HepG2 (cell line): ENCODE data around the gene ZNF605. TPM values are rescaled to one million over a fixed set of nuclear protein-coding genes. Genes with fewer than 3 reads are reported as not detected.
A peak's percentile ranks its signal among the peaks of the same experiment; 100 is the strongest.

Source experiments
- ATAC-seq: fragments of 200-7000 bp; cut with Tn5 transposase; 3 replicates; pipeline ENCODE4 v1.9.1; 2020; ENCODE audit warnings: mild to moderate bottlenecking, moderate library complexity
- BruUV-seq: library from RNA; stranded (reverse); fragments of 400-500 nt; replicated peaks from 2 replicates; lab custom pipeline; 2021; lab: Mats Ljungman, UMichigan
- CTCF ChIA-PET: fragments of 300-600 bp; formaldehyde crosslinking; extraction: SDS; loops from one replicate; lab custom pipeline; 2021; ENCODE audit warnings: low total read pairs, inconsistent platforms, low intra/inter-chr PET ratio; lab: Yijun Ruan, JAX
- POLR2A ChIA-PET: fragments of 350-600 bp; sonication (Branson Sonifier 250); formaldehyde crosslinking; loops from one replicate; lab custom pipeline; 2020; ENCODE audit warnings: antibody characterized with exemption, inconsistent platforms; lab: Yijun Ruan, JAX
- DNase-seq: peaks from one replicate; pipeline ENCODE4 v3.0.0-alpha.2; 2015; ENCODE audit warnings: low spot score
- FAIRE-seq: peaks from 3 replicates; lab custom pipeline; 2011; peaks lifted over from hg19 to GRCh38; lab: Jason Lieb, UNC
- H2AFZ ChIP-seq: one replicate; pipeline ENCODE4 v1.6.1; 2011; ENCODE audit warnings: low read length, inconsistent platforms
- H3K27ac ChIP-seq: fragments of 300-600 bp; 3 replicates; pipeline ENCODE4 v1.8.0; 2011; ENCODE audit warnings: mixed run types, mild to moderate bottlenecking, mixed read lengths, low read length, inconsistent platforms; ENCODE audit not compliant: insufficient read depth; ENCODE audit errors: extremely low read length
- H3K27me3 ChIP-seq, 2 experiments: fragments of 200-600 bp in 1 of 2; 2 replicates in 1 of 2; 3 replicates in 1 of 2; pipeline versions ENCODE4 v1.6.0 to v1.8.0; 2011; ENCODE audit warnings: low read length in 2 of 2, mild to moderate bottlenecking in 2 of 2, moderate library complexity in 2 of 2, inconsistent platforms in 1 of 2; ENCODE audit not compliant: insufficient read depth in 2 of 2, control insufficient read depth in 1 of 2
- H3K36me3 ChIP-seq, 2 experiments: fragments of 200-600 bp in 1 of 2; replicated peaks in 1 of 2; 2 replicates in 1 of 2; 3 replicates in 1 of 2; pipeline versions ENCODE4 v1.5.1 to v1.8.0; 2011; ENCODE audit warnings: low read length in 2 of 2, inconsistent platforms in 1 of 2; ENCODE audit not compliant: insufficient read depth in 2 of 2, control insufficient read depth in 1 of 2
- H3K4me1 ChIP-seq: 2 replicates; pipeline ENCODE4 v1.5.1; 2012; ENCODE audit warnings: low read length, inconsistent platforms; ENCODE audit not compliant: insufficient read depth
- H3K4me2 ChIP-seq: 2 replicates; pipeline ENCODE4 v1.6.0; 2011; ENCODE audit warnings: low read depth, low read length, inconsistent platforms
- H3K4me3 ChIP-seq, 3 experiments: fragments of 200-600 bp in 1 of 3; sonication (generic), shearing (Covaris generic) in 1 of 3; replicated peaks in 1 of 3; 2 replicates each; pipeline ENCODE4 v1.5.1; 2011 to 2016; ENCODE audit warnings: low read length in 3 of 3, inconsistent platforms in 2 of 3, low read depth in 2 of 3, mild to moderate bottlenecking in 2 of 3, control low read depth in 1 of 3, mixed read lengths in 1 of 3; ENCODE audit not compliant: insufficient read depth in 1 of 3
- H3K79me2 ChIP-seq: one replicate; pipeline ENCODE4 v1.6.1; 2011; ENCODE audit warnings: low read length, inconsistent platforms; ENCODE audit not compliant: insufficient read depth
- H3K9ac ChIP-seq: 2 replicates; pipeline ENCODE4 v1.6.0; 2011; ENCODE audit warnings: mild to moderate bottlenecking, low read depth, low read length, inconsistent platforms; ENCODE audit not compliant: insufficient read depth
- H3K9me3 ChIP-seq: 2 replicates; pipeline ENCODE4 v1.5.1; 2012; ENCODE audit warnings: mild to moderate bottlenecking, low read length
- H4K20me1 ChIP-seq: 2 replicates; pipeline ENCODE4 v1.6.0; 2011; ENCODE audit warnings: inconsistent platforms, mild to moderate bottlenecking, low read length, moderate library complexity; ENCODE audit not compliant: insufficient read depth
- ARID5B ChIP-seq: IDR thresholded peaks from 2 replicates; pipeline ENCODE4 v1.4.0; 2020; ENCODE audit warnings: mild to moderate bottlenecking, missing genetic modification reagents
- FOXP4 ChIP-seq: sonication (generic); formaldehyde crosslinking; IDR thresholded peaks from 2 replicates; pipeline ENCODE4 v1.4.0; 2020; ENCODE audit warnings: missing genetic modification reagents
- MAX ChIP-seq: IDR thresholded peaks from 2 replicates; pipeline ENCODE4 v1.6.1; 2012; ENCODE audit warnings: inconsistent platforms
- POLR2A ChIP-seq, 2 experiments: IDR thresholded peaks; 2 replicates each; pipeline ENCODE4 v1.6.1; 2011; ENCODE audit warnings: low read depth in 2 of 2, low read length in 2 of 2, mild to moderate bottlenecking in 1 of 2, moderate library complexity in 1 of 2; ENCODE audit not compliant: insufficient read depth in 1 of 2
- POLR2AphosphoS5 ChIP-seq: IDR thresholded peaks from 2 replicates; pipeline ENCODE4 v1.6.1; 2012; ENCODE audit warnings: low read depth, low read length
- SALL2 ChIP-seq: sonication (generic); formaldehyde crosslinking; IDR thresholded peaks from 2 replicates; pipeline ENCODE4 v1.8.1; 2023; ENCODE audit warnings: mild to moderate bottlenecking, missing genetic modification reagents, inconsistent platforms
- ZBTB1 ChIP-seq: sonication (generic); formaldehyde crosslinking; IDR thresholded peaks from 2 replicates; pipeline ENCODE4 v1.4.0; 2020; ENCODE audit warnings: missing genetic modification reagents, borderline replicate concordance
- ZNF614 ChIP-seq: IDR thresholded peaks from 2 replicates; pipeline ENCODE4 v1.6.1; 2018; ENCODE audit warnings: missing biosample characterization, missing genetic modification reagents, inconsistent platforms, borderline replicate concordance
- ZNF891 ChIP-seq: sonication (generic); formaldehyde crosslinking; IDR thresholded peaks from 2 replicates; pipeline ENCODE4 v1.5.0; 2020; ENCODE audit warnings: mild to moderate bottlenecking, missing genetic modification reagents
- WGBS: methylation state at CpG from one replicate; pipeline ENCODE4 v1.1.6; 2017; ENCODE audit warnings: low lambda C conversion rate; 5-methylcytosine and 5-hydroxymethylcytosine counted together
- in situ Hi-C: cut with HindIII; loops from 2 replicates; pipeline ENCODE4 v1.10.0; 2017; ENCODE audit warnings: low pct_unique_long_range_greater_than_20kb; ENCODE audit not compliant: extremely low pct_ligation_motif_present
- intact Hi-C: fragments of 100-400 bp; cut with micrococcal nuclease; formaldehyde crosslinking; loops from one replicate; pipeline ENCODE4 v1.10.0; 2022; ENCODE audit not compliant: unreplicated experiment
- polyA plus RNA-seq, 8 experiments: library from polyadenylated mRNA; depleted of rRNA in 3 of 8; stranded (reverse) in 7 of 8; unstranded in 1 of 8; fragments of >200 nt; fragmentation: Illumina TruSeq in 4 of 8; extraction: Trizol in 4 of 8; gene quantifications; 2 replicates each; pipeline versions ENCODE4 v1.2.1 to v1.2.3, GENCODE V29; 2011 to 2016; ENCODE audit warnings: low read depth in 4 of 8, missing spikeins in 1 of 8, mixed read lengths in 1 of 8; ENCODE audit not compliant: insufficient read depth in 1 of 8
- total RNA-seq, 5 experiments: library from RNA; depleted of rRNA; stranded (reverse); fragments of >200 nt; fragmentation: Illumina TruSeq; extraction: Trizol; gene quantifications; 2 replicates each; pipeline ENCODE4 v1.2.3, GENCODE V29; 2016; ENCODE audit warnings: low read depth in 1 of 5

Gene ZNF605
- total and polyA plus RNA-seq, 2 of the 13 experiments (the other 11 are each of a cell fraction or from before 2014, with no cell fraction given) = 6.7 to 6.8 TPM

GRCh38 chr12:132888852-132889251 lies 67.3 kb downstream of the ZNF605 start:
- H3K27me3 ChIP-seq = no peaks in the 10 kb centered on the region; a peak in 2 of 5 replicates
- no peaks in the 10 kb centered on the region for H4K20me1 ChIP-seq
- H3K4me1 ChIP-seq = peaks cover 17% of the 10 kb centered on the region
- peak overlapping the region; percentile 88; the same call in 1 of the 2 replicates for H3K4me2 ChIP-seq
- no peak for DNase-seq
- peaks cover 3% of the 10 kb centered on the region for H3K79me2 ChIP-seq
- BruUV-seq = no TSS peak
- in situ Hi-C loops = no loop called here
- ChIA-PET CTCF (no interaction called here), POLR2A (no interaction called here)
- H3K9me3 ChIP-seq = peaks cover 10% of the 10 kb centered on the region; the same call in 1 of the 2 replicates
- no peak overlapping the region for H2AFZ ChIP-seq
- TF ChIP-seq POLR2A (IDR thresholded peaks at IDR 0.05; ENCODE audit: insufficient read depth in 1 of 2, low read depth in 2 of 2, low read length in 2 of 2) (no peak), ZNF891 (no peak), ZNF614 (CRISPR knock-in tag) (no peak)
- FAIRE-seq = no peak
- intact Hi-C loops = no loop called here
- WGBS = 97% methylated on average over 6 of the region's 6 CpGs
- no peak overlapping the region for H3K27ac ChIP-seq
- no peak overlapping the region; the same call in 1 of the 2 replicates for H3K9ac ChIP-seq
- no peak overlapping the region for H3K4me3 ChIP-seq
- H3K36me3 ChIP-seq = peaks cover 0 to 1% of the 10 kb centered on the region in 2 experiments; a peak in 1 of 5 replicates
- no peak for ATAC-seq

GRCh38 chr12:132887513-132888351 lies 68.4 kb downstream of the ZNF605 start, which contains the start of gene CHFR:
CHFR (minus strand) TSS chr12:132887605; CDS start chr12:132887328, 277 bp downstream.
- ChIA-PET POLR2A (interaction anchor here (0.7 to 1.0 kb wide), 4 partner anchors 59 to 192 kb away, joined by 3 to 4 read pairs (median 3); partner anchors contain the start of gene GOLGA3), CTCF (no interaction called here)
- FAIRE-seq (peak; percentile 60), DNase-seq (peak; percentile 94), ATAC-seq (peak; percentile 99)
- H3K79me2 ChIP-seq = peaks cover 3% of the 10 kb centered on the region
- peak within 1 kb of the TSS; percentile 94 for H3K9ac ChIP-seq
- H3K4me3 ChIP-seq = peak within 1 kb of the TSS; percentile 91 to 96 (median 91)
- H3K27me3 ChIP-seq = no peaks in the 10 kb centered on the region; a peak in 1 of 5 replicates
- H3K9me3 ChIP-seq = peaks cover 10% of the 10 kb centered on the region; the same call in 1 of the 2 replicates
- intact Hi-C loops (no loop called here), in situ Hi-C loops (no loop called here)
- H2AFZ ChIP-seq = peak within 1 kb of the TSS; percentile 70
- peak within 1 kb of the TSS; percentile 89 for H3K4me2 ChIP-seq
- peak within 1 kb of the TSS; percentile 91 for H3K27ac ChIP-seq
- no peaks in the 10 kb centered on the region for H4K20me1 ChIP-seq
- WGBS = 6% methylated on average over 35 of the region's 84 CpGs
- TSS peak; percentile 98 for BruUV-seq
- peaks cover 0 to 1% of the 10 kb centered on the region in 2 experiments; a peak in 1 of 5 replicates for H3K36me3 ChIP-seq
- H3K4me1 ChIP-seq = peaks cover 17% of the 10 kb centered on the region
- TF ChIP-seq FOXP4 (CRISPR knock-in tag) (peak; percentile 27; the same call in 1 of the 2 replicates), ZBTB1 (CRISPR knock-in tag) (no peak), SALL2 (CRISPR knock-in tag) (peak; percentile 17; the same call in 1 of the 2 replicates), POLR2AphosphoS5 (peak; percentile 85), MAX (peak; percentile 88), ARID5B (CRISPR knock-in tag) (peak; percentile 51)
